Osteoblast (primary cell): Measurements from ENCODE around the gene AP1M1. TPM values are rescaled to one million over a fixed set of nuclear protein-coding genes. Genes with fewer than 3 reads are reported as not detected.

Source experiments
- DNase-seq: peaks from one replicate; pipeline ENCODE4 v3.0.0; 2011; ENCODE audit warnings: low spot score, mixed read lengths; ENCODE audit not compliant: insufficient read length; ENCODE audit errors: missing footprints
- H2AFZ ChIP-seq: 2 replicates; pipeline ENCODE4 v1.6.0; 2011; ENCODE audit warnings: mild to moderate bottlenecking, low read length
- H3K27ac ChIP-seq: 2 replicates; pipeline ENCODE4 v1.5.1; 2011; ENCODE audit warnings: mild to moderate bottlenecking, low read depth, low read length, moderate library complexity
- H3K27me3 ChIP-seq: 2 replicates; pipeline ENCODE4 v1.6.0; 2012; ENCODE audit warnings: mild to moderate bottlenecking, control low read depth, inconsistent platforms, low read length, moderate library complexity; ENCODE audit not compliant: insufficient read depth
- H3K36me3 ChIP-seq: 2 replicates; pipeline ENCODE4 v1.5.1; 2011; ENCODE audit warnings: mild to moderate bottlenecking, low read length, control low read depth, moderate library complexity; ENCODE audit not compliant: insufficient read depth
- H3K4me1 ChIP-seq: 2 replicates; pipeline ENCODE4 v1.5.1; 2011; ENCODE audit warnings: mild to moderate bottlenecking, low read length, control low read depth, moderate library complexity; ENCODE audit not compliant: insufficient read depth
- H3K4me2 ChIP-seq: 2 replicates; pipeline ENCODE4 v1.6.0; 2011; ENCODE audit warnings: mild to moderate bottlenecking, low read length; ENCODE audit not compliant: insufficient read depth
- H3K4me3 ChIP-seq: fragments of 200-600 bp; sonication (generic); 3 replicates; pipeline ENCODE4 v1.5.1; 2012; ENCODE audit warnings: mild to moderate bottlenecking, low read length, inconsistent platforms; ENCODE audit not compliant: insufficient read depth
- H3K79me2 ChIP-seq: 2 replicates; pipeline ENCODE4 v1.6.0; 2012; ENCODE audit warnings: mild to moderate bottlenecking, low read length, control low read depth, inconsistent platforms; ENCODE audit not compliant: insufficient read depth
- H3K9me3 ChIP-seq: 2 replicates; pipeline ENCODE4 v1.5.1; 2011; ENCODE audit warnings: low read depth, low read length, control low read depth
- H4K20me1 ChIP-seq: 2 replicates; pipeline ENCODE4 v1.6.0; 2012; ENCODE audit warnings: mild to moderate bottlenecking, low read length, control low read depth; ENCODE audit not compliant: insufficient read depth
- CTCF ChIP-seq: IDR thresholded peaks from 2 replicates; pipeline ENCODE4 v1.5.1; 2011; ENCODE audit warnings: mild to moderate bottlenecking, low read depth, low read length, moderate library complexity; ENCODE audit errors: extremely low read depth
- total RNA-seq: library from RNA; depleted of rRNA; stranded (reverse); fragments of >200 nt; gene quantifications from 2 replicates; pipeline ENCODE4 v1.2.3, GENCODE V29; 2012

Gene AP1M1
- total RNA-seq, 1 donor = 52.1 TPM

GRCh38 chr19:16226184-16226591, 28.5 kb downstream of the AP1M1 start:
- Histone ChIP-seq H3K4me1 (no peaks in the 10 kb centered on the region), H2AFZ (no peak overlapping the region), H3K27me3 (no peaks in the 10 kb centered on the region), H3K4me2 (no peak overlapping the region), H3K36me3 (peaks cover 75% of the 10 kb centered on the region), H4K20me1 (peaks cover 21% of the 10 kb centered on the region), H3K27ac (no peak overlapping the region), H3K9me3 (peaks cover 5% of the 10 kb centered on the region), H3K79me2 (peaks cover 37% of the 10 kb centered on the region), H3K4me3 (no peak overlapping the region)
- DNase-seq = peak; percentile 78
- no peak for TF ChIP-seq CTCF

GRCh38 chr19:16226878-16227836, 29.4 kb downstream of the AP1M1 start:
- Histone ChIP-seq H3K36me3 (peaks cover 75% of the 10 kb centered on the region), H2AFZ (no peak overlapping the region)

GRCh38 chr19:16227837-16228636, 30.3 kb downstream of the AP1M1 start:
- DNase-seq = peak; percentile 66
- Histone ChIP-seq H3K27ac (no peak overlapping the region), H3K79me2 (peaks cover 31% of the 10 kb centered on the region), H4K20me1 (peaks cover 21% of the 10 kb centered on the region), H3K4me3 (no peak overlapping the region), H2AFZ (no peak overlapping the region), H3K9me3 (no peaks in the 10 kb centered on the region), H3K4me1 (no peaks in the 10 kb centered on the region), H3K4me2 (no peak overlapping the region), H3K36me3 (peaks cover 75% of the 10 kb centered on the region), H3K27me3 (no peaks in the 10 kb centered on the region)
- TF ChIP-seq CTCF = no peak

More at GRCh38 chr19:16226878-16227836, 29.4 kb downstream of the AP1M1 start:
- Histone ChIP-seq H3K27ac (no peak overlapping the region), H3K4me3 (no peak overlapping the region), H3K79me2 (peaks cover 34% of the 10 kb centered on the region), H3K27me3 (no peaks in the 10 kb centered on the region), H3K4me2 (no peak overlapping the region), H4K20me1 (peaks cover 21% of the 10 kb centered on the region), H3K9me3 (no peaks in the 10 kb centered on the region), H3K4me1 (no peaks in the 10 kb centered on the region)
- no peak for TF ChIP-seq CTCF
- DNase-seq = peak; percentile 27
